Adrenal gland (tissue), 5 donors: ENCODE data around the gene SLMAP.

Experiments used
- CTCF ChIP-seq, 6 experiments: fragments of 450-650 bp in 4 of 6; fragments of 200-600 bp in 2 of 6; sonication (generic) in 1 of 6; IDR thresholded peaks; 1 replicate in 5 of 6; 2 replicates in 1 of 6; pipeline versions ENCODE4 v1.5.1 to v1.8.0; 2016 to 2021; ENCODE audit warnings: antibody characterized with exemption in 6 of 6, mild to moderate bottlenecking in 2 of 6, moderate library complexity in 1 of 6
- POLR2A ChIP-seq, 2 donors: fragments of 450-650 bp; IDR thresholded peaks; one replicate each; pipeline ENCODE4 v1.6.1; 2017; ENCODE audit warnings: antibody characterized with exemption in 2 of 2, mild to moderate bottlenecking in 2 of 2, moderate library complexity in 1 of 2
- donor health status: DM: no; HTN: no; CAD: no.

- TF ChIP-seq CTCF (IDR thresholded peaks at IDR 0.05) (no peak), POLR2A (IDR thresholded peaks at IDR 0.05) (no peak)
These were observed 92.1 kb downstream of the SLMAP start for GRCh38 chr3:57848177-57848738.
